A673 (cell line): ENCODE data around the gene RIT2. TPM values are rescaled to one million over a fixed set of nuclear protein-coding genes. Genes with fewer than 3 reads are reported as not detected.

Experiments used
- BruUV-seq: library from RNA; stranded (reverse); fragments of 400-500 nt; replicated peaks from 2 replicates; lab custom pipeline; 2021; lab: Mats Ljungman, UMichigan
- CTCF ChIA-PET: fragments of 300-600 bp; sonication (Branson Sonifier 250); formaldehyde crosslinking; loops from one replicate; lab custom pipeline; 2022; ENCODE audit warnings: antibody characterized with exemption; lab: Charles Lee
- POLR2A ChIA-PET: fragments of 300-600 bp; sonication (Branson Sonifier 250); formaldehyde crosslinking; loops from one replicate; lab custom pipeline; 2022; ENCODE audit warnings: antibody characterized with exemption; ENCODE audit not compliant: low non-redundant PET; lab: Charles Lee
- DNase-seq: peaks from one replicate; pipeline ENCODE4 v3.0.0-alpha.2; 2015; ENCODE audit warnings: low spot score
- H3K27ac ChIP-seq: fragments of 200-600 bp; sonication (generic); 2 replicates; pipeline ENCODE4 v1.5.1; 2016; ENCODE audit warnings: mixed run types, low read depth, mild to moderate bottlenecking, mixed read lengths, antibody characterized with exemption, low read length; ENCODE audit not compliant: poor library complexity, severe bottlenecking
- H3K27me3 ChIP-seq: fragments of 200-600 bp; sonication (generic); replicated peaks from 2 replicates; pipeline ENCODE4 v1.6.1; 2017; ENCODE audit warnings: mixed run types, low read depth, mild to moderate bottlenecking, mixed read lengths, antibody characterized with exemption, low read length; ENCODE audit not compliant: insufficient read depth, poor library complexity
- H3K36me3 ChIP-seq: fragments of 200-600 bp; sonication (generic); 2 replicates; pipeline ENCODE4 v1.6.1; 2016; ENCODE audit warnings: mixed run types, mild to moderate bottlenecking, mixed read lengths, antibody characterized with exemption, low read length; ENCODE audit not compliant: insufficient read depth, poor library complexity, severe bottlenecking
- H3K4me1 ChIP-seq: fragments of 200-600 bp; sonication (generic); 2 replicates; pipeline ENCODE4 v1.6.1; 2017; ENCODE audit warnings: mixed run types, mild to moderate bottlenecking, mixed read lengths, antibody characterized with exemption, low read length; ENCODE audit not compliant: insufficient read depth, poor library complexity, severe bottlenecking
- H3K4me3 ChIP-seq: fragments of 200-600 bp; sonication (generic); 2 replicates; pipeline ENCODE4 v1.5.1; 2016; ENCODE audit warnings: low read depth, mixed run types, mild to moderate bottlenecking, mixed read lengths, low read length; ENCODE audit not compliant: poor library complexity, severe bottlenecking
- H3K9me3 ChIP-seq: fragments of 200-600 bp; sonication (generic); 2 replicates; pipeline ENCODE4 v1.6.1; 2016; ENCODE audit warnings: mixed run types, low read depth, mild to moderate bottlenecking, mixed read lengths, antibody characterized with exemption, low read length; ENCODE audit not compliant: poor library complexity, severe bottlenecking
- EZH2 ChIP-seq: fragments of 200-600 bp; sonication (generic); IDR thresholded peaks from 2 replicates; pipeline ENCODE4 v1.6.1; 2017; ENCODE audit warnings: borderline replicate concordance, low read depth, mild to moderate bottlenecking, mixed read lengths, antibody characterized with exemption, low read length; ENCODE audit not compliant: poor library complexity, severe bottlenecking
- intact Hi-C: fragments of 100-400 bp; cut with micrococcal nuclease; formaldehyde crosslinking; loops from one replicate; pipeline ENCODE4 v1.10.0; 2022; ENCODE audit not compliant: unreplicated experiment
- total RNA-seq: library from RNA; stranded (reverse); gene quantifications from 2 replicates; pipeline ENCODE4 v1.2.3, GENCODE V29; 2021
- TF ChIP-seq, protein P1 (sequence below): fragments of 300-800, 200-600 bp; sonication (generic); conservative IDR thresholded peaks from 2 replicates; pipeline ENCODE4 v1.5.1; 2017; ENCODE audit warnings: low read depth, mild to moderate bottlenecking, antibody characterized with exemption, low read length, moderate library complexity, mixed read lengths

The RIT2 gene
- total RNA-seq, 1 experiment from 2014 or later = not detected

DNA sequence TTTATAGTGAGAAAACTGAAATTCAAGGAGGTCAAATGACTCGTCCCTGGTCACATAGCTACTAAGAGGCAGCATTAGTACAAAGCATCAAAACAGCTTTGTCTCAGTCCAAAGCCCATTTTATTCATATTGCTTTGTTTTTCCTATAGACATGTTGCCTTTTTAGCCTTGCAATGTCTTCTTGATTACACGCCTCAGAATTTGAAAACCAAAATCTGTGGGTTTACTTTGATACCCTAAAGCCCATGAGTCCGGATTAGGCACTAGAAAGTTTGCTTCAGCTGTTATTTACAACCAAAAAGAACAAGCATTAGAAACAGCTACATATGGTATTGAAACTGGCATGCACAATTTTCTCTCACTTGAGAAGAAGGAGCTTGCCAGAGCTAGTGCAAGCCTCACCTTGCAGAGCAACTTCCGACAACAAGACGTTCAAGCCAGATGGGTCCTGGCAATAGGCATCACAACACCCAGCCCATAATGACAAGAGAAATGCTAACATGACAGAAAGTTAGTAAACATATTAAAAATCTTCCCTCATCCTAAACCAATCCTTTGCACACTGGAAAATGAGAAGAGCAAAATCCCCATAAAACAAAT lies 276.8 kb downstream of the RIT2 start:
- no TSS peak for BruUV-seq
- ChIA-PET POLR2A (no interaction called here), CTCF (no interaction called here)
- Histone ChIP-seq H3K36me3 (no peaks in the 10 kb centered on the region), H3K9me3 (no peaks in the 10 kb centered on the region), H3K4me1 (no peaks in the 10 kb centered on the region), H3K4me3 (no peak overlapping the region), H3K27me3 (no peaks in the 10 kb centered on the region), H3K27ac (no peak overlapping the region)
- intact Hi-C loops = no loop called here
- TF ChIP-seq, protein P1, sequence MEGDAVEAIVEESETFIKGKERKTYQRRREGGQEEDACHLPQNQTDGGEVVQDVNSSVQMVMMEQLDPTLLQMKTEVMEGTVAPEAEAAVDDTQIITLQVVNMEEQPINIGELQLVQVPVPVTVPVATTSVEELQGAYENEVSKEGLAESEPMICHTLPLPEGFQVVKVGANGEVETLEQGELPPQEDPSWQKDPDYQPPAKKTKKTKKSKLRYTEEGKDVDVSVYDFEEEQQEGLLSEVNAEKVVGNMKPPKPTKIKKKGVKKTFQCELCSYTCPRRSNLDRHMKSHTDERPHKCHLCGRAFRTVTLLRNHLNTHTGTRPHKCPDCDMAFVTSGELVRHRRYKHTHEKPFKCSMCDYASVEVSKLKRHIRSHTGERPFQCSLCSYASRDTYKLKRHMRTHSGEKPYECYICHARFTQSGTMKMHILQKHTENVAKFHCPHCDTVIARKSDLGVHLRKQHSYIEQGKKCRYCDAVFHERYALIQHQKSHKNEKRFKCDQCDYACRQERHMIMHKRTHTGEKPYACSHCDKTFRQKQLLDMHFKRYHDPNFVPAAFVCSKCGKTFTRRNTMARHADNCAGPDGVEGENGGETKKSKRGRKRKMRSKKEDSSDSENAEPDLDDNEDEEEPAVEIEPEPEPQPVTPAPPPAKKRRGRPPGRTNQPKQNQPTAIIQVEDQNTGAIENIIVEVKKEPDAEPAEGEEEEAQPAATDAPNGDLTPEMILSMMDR = no peak
- no peak for TF ChIP-seq EZH2
- no peak for DNase-seq

DNA sequence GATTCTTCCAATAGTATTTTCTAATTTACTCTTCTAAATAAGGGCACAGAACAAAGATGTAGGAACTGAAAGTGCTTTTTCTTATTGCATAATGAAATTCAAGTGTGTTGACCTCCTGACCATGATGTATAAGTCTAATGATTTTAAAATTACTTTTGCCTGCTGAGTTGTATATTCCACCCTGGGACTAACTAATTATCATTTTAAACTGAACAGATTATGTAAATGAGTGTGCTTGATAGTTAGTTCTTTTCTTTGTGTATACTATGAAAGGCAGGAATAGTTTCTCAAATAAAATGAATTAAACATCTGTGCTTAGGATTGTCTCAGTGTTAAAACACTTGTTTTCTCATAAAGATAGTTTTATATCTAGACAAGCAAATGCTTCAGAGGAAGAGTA lies 284.5 kb downstream of the RIT2 start:
- CTCF ChIA-PET = no interaction called here
- no peak for DNase-seq
- no peaks in the 10 kb centered on the region for H3K9me3 ChIP-seq
- no peaks in the 10 kb centered on the region for H3K36me3 ChIP-seq
- intact Hi-C loops = no loop called here
- no peak overlapping the region for H3K27ac ChIP-seq
- no TSS peak for BruUV-seq
- no peaks in the 10 kb centered on the region for H3K4me1 ChIP-seq
- H3K4me3 ChIP-seq = no peak overlapping the region
- no peak for TF ChIP-seq EZH2
- TF ChIP-seq, protein P1 = no peak
- POLR2A ChIA-PET = no interaction called here
- H3K27me3 ChIP-seq = no peaks in the 10 kb centered on the region

DNA sequence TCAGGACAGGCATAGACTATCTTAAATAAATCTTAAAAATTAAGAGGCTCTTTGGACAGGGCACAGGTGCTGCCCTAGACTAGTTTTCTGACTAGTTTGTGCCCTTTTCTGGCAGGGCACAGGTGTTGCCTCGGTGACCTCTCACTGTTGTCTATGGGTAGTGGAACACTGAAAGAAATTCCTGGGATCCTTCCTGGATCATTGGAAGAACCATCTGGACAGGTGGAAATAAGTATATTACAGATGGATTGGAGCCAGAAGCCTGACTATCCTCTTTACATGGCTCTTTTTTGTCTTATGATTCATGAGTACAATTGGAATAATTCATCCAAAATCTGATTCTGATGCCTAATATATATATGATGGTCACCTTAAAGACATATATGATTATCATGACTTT lies 286.6 kb downstream of the RIT2 start:
- intact Hi-C loops = no loop called here
- TF ChIP-seq, protein P1 = no peak
- TF ChIP-seq EZH2 = no peak
- Histone ChIP-seq H3K27me3 (no peaks in the 10 kb centered on the region), H3K4me3 (no peak overlapping the region), H3K27ac (no peak overlapping the region), H3K9me3 (no peaks in the 10 kb centered on the region), H3K4me1 (no peaks in the 10 kb centered on the region), H3K36me3 (no peaks in the 10 kb centered on the region)
- DNase-seq = no peak
- BruUV-seq = no TSS peak
- CTCF ChIA-PET = no interaction called here
- POLR2A ChIA-PET = no interaction called here
